ENCODE results near the gene MYO3A. TPM values are rescaled to one million over a fixed set of nuclear protein-coding genes. Genes with fewer than 3 reads are reported as not detected.

The MYO3A gene
- total RNA-seq, 1 donor from 2014 or later = 0.23 TPM

- DNase-seq (ENCODE audit: low read depth) (no peak), FAIRE-seq (no peak)
- Histone ChIP-seq H3K9ac (ENCODE audit: low read length) (no peak overlapping the region), H3K4me2 (ENCODE audit: low read length) (no peak overlapping the region), H3K36me3 (ENCODE audit: insufficient read depth, low read length) (no peaks in the 10 kb centered on the region), H3K27me3 (ENCODE audit: insufficient read depth, low read length) (no peaks in the 10 kb centered on the region), H2AFZ (ENCODE audit: low read depth, low read length) (no peak overlapping the region), H3K79me2 (ENCODE audit: insufficient read depth, low read length) (no peaks in the 10 kb centered on the region), H3K4me3 (ENCODE audit: insufficient read depth, low read depth, low read length) (no peak overlapping the region), H3K4me1 (ENCODE audit: insufficient read depth, low read length) (no peaks in the 10 kb centered on the region), H3K9me3 (ENCODE audit: insufficient read depth, low read depth, low read length) (no peaks in the 10 kb centered on the region), H3K27ac (ENCODE audit: low read depth, low read length) (no peak overlapping the region), H4K20me1 (ENCODE audit: insufficient read depth, low read length) (no peaks in the 10 kb centered on the region)
- Mint-ChIP-seq H3K27ac (ENCODE audit: unreplicated experiment) (no peak overlapping the region), H3K27me3 (ENCODE audit: low read depth, unreplicated experiment) (no peaks in the 10 kb centered on the region), H3K4me3 (ENCODE audit: unreplicated experiment) (no peak overlapping the region), H3K9me3 (ENCODE audit: unreplicated experiment) (no peaks in the 10 kb centered on the region), H3K36me3 (ENCODE audit: low read depth, unreplicated experiment) (no peaks in the 10 kb centered on the region), H3K4me1 (ENCODE audit: low read depth, unreplicated experiment) (no peaks in the 10 kb centered on the region)
- TF ChIP-seq CTCF (IDR thresholded peaks at IDR 0.05; ENCODE audit: insufficient read depth, low read depth, low read length) (no peak), EZH2 (IDR thresholded peaks at IDR 0.05; ENCODE audit: insufficient read depth, low read length) (no peak)
Observed at GRCh38 chr10:26015092-26015491, 81.1 kb downstream of the MYO3A start.

DNA sequence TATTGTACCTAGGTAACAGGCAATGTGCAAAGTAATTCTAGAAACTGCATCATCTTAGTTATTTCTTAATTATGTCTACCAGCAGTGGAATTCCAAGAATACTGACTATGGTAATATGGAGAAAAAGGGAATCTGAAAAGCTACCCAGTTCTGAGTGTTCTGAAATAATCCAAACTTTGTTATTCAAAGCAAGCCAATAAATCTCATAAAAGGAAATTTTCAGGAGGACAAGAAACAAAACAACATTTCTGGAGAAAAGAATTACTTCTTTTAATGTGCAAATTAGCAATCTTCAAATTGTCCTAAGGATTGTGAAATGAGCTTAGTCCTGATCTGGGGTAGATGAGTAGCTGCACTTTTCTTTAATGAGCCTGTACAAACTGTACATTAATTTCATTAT lies 88.8 kb downstream of the MYO3A start:
- H3K4me3 ChIP-seq (ENCODE audit: insufficient read depth, low read depth, low read length) = no peak overlapping the region
- no peaks in the 10 kb centered on the region for H3K4me1 ChIP-seq (ENCODE audit: insufficient read depth, low read length)
- FAIRE-seq (no peak), DNase-seq (ENCODE audit: low read depth) (no peak)
- no peaks in the 10 kb centered on the region for H4K20me1 ChIP-seq (ENCODE audit: insufficient read depth, low read length)
- no peak overlapping the region for H3K4me3 Mint-ChIP-seq (ENCODE audit: unreplicated experiment)
- no peaks in the 10 kb centered on the region for H3K9me3 Mint-ChIP-seq (ENCODE audit: unreplicated experiment)
- H3K27me3 Mint-ChIP-seq (ENCODE audit: low read depth, unreplicated experiment) = no peaks in the 10 kb centered on the region
- H3K9me3 ChIP-seq (ENCODE audit: insufficient read depth, low read depth, low read length) = no peaks in the 10 kb centered on the region
- H2AFZ ChIP-seq (ENCODE audit: low read depth, low read length) = no peak overlapping the region
- no peaks in the 10 kb centered on the region for H3K79me2 ChIP-seq (ENCODE audit: insufficient read depth, low read length)
- no peak overlapping the region for H3K4me2 ChIP-seq (ENCODE audit: low read length)
- no peaks in the 10 kb centered on the region for H3K36me3 Mint-ChIP-seq (ENCODE audit: low read depth, unreplicated experiment)
- H3K9ac ChIP-seq (ENCODE audit: low read length) = no peak overlapping the region
- H3K36me3 ChIP-seq (ENCODE audit: insufficient read depth, low read length) = no peaks in the 10 kb centered on the region
- no peaks in the 10 kb centered on the region for H3K27me3 ChIP-seq (ENCODE audit: insufficient read depth, low read length)
- no peak for TF ChIP-seq CTCF (IDR thresholded peaks at IDR 0.05; ENCODE audit: insufficient read depth, low read depth, low read length)
- TF ChIP-seq EZH2 (IDR thresholded peaks at IDR 0.05; ENCODE audit: insufficient read depth, low read length) = no peak
- H3K27ac Mint-ChIP-seq (ENCODE audit: unreplicated experiment) = no peak overlapping the region
- H3K4me1 Mint-ChIP-seq (ENCODE audit: low read depth, unreplicated experiment) = no peaks in the 10 kb centered on the region
- H3K27ac ChIP-seq (ENCODE audit: low read depth, low read length) = no peak overlapping the region

GRCh38 chr10:26024303-26024702 lies 90.3 kb downstream of the MYO3A start:
- TF ChIP-seq EZH2 (IDR thresholded peaks at IDR 0.05; ENCODE audit: insufficient read depth, low read length) = no peak
- no peak for TF ChIP-seq CTCF (IDR thresholded peaks at IDR 0.05; ENCODE audit: insufficient read depth, low read depth, low read length)
- DNase-seq (ENCODE audit: low read depth) (no peak), FAIRE-seq (no peak)
- H3K27ac Mint-ChIP-seq (ENCODE audit: unreplicated experiment) = no peak overlapping the region
- Histone ChIP-seq H3K27me3 (ENCODE audit: insufficient read depth, low read length) (no peaks in the 10 kb centered on the region), H3K9ac (ENCODE audit: low read length) (no peak overlapping the region), H3K36me3 (ENCODE audit: insufficient read depth, low read length) (no peaks in the 10 kb centered on the region), H3K4me1 (ENCODE audit: insufficient read depth, low read length) (no peaks in the 10 kb centered on the region), H3K4me3 (ENCODE audit: insufficient read depth, low read depth, low read length) (no peak overlapping the region), H4K20me1 (ENCODE audit: insufficient read depth, low read length) (no peaks in the 10 kb centered on the region), H3K4me2 (ENCODE audit: low read length) (no peak overlapping the region), H2AFZ (ENCODE audit: low read depth, low read length) (no peak overlapping the region), H3K9me3 (ENCODE audit: insufficient read depth, low read depth, low read length) (no peaks in the 10 kb centered on the region), H3K79me2 (ENCODE audit: insufficient read depth, low read length) (no peaks in the 10 kb centered on the region), H3K27ac (ENCODE audit: low read depth, low read length) (no peak overlapping the region)
- no peaks in the 10 kb centered on the region for H3K9me3 Mint-ChIP-seq (ENCODE audit: unreplicated experiment)
- H3K4me3 Mint-ChIP-seq (ENCODE audit: unreplicated experiment) = no peak overlapping the region
- H3K36me3 Mint-ChIP-seq (ENCODE audit: low read depth, unreplicated experiment) = no peaks in the 10 kb centered on the region
- no peaks in the 10 kb centered on the region for H3K27me3 Mint-ChIP-seq (ENCODE audit: low read depth, unreplicated experiment)
- H3K4me1 Mint-ChIP-seq (ENCODE audit: low read depth, unreplicated experiment) = no peaks in the 10 kb centered on the region
